ENCODE data around the gene SHC2.
"Not testable (repeated sequence)": the region's sequence is repeated elsewhere in the genome, so short reads cannot be mapped to it uniquely, and the experiment has no call there.

SHC2 gene

GRCh38 chr19:447064-447426 is 13.8 kb downstream of the SHC2 start:
- no peak for DNase-seq (ENCODE audit: low read depth)

DNA sequence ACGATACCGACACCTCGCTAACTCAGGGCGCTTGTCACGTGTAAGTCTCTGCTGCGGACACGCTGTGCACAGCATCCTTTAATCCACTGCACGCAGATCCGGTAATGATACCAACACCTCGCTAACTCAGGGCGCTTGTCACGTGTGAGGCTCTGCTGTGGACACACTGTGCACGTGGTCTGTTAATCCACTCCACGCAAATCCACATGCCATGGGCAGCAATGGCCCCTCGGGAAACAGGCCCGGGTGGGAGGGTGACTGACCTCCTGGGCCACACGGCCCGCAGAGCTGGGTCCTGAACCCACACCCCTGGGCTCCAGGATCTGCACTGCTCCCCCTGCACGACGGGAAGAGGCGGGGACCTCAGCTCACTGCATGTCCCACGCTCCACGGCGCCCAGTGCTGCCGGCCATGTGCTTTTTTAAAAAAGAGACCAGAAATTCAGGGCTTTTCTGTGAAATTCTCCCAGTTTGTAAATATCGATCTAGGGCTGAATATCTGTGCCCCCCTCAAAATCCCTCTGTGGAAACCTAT is 16.1 kb downstream of the SHC2 start:
- DNase-seq (ENCODE audit: low read depth) = no peak

DNA sequence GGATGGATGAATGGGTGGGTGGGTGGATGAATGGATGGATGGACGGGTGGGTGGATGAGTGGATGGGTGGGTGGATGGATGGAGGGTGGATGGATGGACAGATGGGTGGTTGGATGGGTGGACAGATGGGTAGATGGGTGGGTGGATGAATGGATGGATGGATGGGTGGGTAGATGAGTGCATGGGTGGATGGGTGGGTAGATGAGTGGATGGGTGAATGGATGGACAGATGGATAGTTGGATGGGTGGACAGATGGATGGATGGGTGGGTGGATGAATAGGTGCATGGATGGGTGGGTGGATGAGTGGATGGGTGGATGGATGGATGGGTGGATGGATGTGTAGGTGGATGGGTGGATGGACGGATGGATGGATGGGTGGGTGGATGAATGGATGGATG is 17.8 kb downstream of the SHC2 start:
- DNase-seq (ENCODE audit: low read depth) = no peak

- no peak for DNase-seq (ENCODE audit: low read depth)
Observed at GRCh38 chr19:442085-442484, 18.7 kb downstream of the SHC2 start.

DNA sequence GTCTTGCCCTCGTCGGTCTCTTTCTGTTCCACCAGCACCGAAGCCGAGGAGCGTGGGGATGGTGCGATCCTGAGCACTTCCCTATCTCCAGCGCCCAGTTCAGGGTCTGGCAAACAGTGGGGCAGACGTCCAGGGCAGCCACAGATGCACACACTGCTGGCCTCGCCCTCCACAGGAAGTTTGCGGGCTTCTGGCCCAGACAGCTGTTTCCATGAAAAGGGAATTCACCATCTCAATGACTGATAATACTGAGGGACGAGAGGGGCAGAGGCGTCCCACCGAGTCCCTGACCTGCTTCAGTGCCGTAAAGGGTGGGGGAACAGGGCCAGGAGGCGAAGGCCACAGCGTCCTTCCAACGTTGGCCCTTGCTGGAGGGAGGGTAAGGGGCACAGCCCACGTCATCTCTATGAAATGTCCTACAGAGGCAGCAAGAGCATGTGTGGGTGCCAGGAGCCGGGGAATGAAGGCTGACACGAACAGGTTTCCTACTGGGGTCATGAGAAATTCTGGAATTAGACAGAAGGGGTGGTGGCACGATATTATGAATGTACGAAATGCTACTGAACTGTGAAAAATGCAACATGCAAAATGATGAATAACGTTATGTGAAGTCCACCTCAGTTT is 19.5 kb downstream of the SHC2 start:
- no peak for DNase-seq (ENCODE audit: low read depth)

DNA sequence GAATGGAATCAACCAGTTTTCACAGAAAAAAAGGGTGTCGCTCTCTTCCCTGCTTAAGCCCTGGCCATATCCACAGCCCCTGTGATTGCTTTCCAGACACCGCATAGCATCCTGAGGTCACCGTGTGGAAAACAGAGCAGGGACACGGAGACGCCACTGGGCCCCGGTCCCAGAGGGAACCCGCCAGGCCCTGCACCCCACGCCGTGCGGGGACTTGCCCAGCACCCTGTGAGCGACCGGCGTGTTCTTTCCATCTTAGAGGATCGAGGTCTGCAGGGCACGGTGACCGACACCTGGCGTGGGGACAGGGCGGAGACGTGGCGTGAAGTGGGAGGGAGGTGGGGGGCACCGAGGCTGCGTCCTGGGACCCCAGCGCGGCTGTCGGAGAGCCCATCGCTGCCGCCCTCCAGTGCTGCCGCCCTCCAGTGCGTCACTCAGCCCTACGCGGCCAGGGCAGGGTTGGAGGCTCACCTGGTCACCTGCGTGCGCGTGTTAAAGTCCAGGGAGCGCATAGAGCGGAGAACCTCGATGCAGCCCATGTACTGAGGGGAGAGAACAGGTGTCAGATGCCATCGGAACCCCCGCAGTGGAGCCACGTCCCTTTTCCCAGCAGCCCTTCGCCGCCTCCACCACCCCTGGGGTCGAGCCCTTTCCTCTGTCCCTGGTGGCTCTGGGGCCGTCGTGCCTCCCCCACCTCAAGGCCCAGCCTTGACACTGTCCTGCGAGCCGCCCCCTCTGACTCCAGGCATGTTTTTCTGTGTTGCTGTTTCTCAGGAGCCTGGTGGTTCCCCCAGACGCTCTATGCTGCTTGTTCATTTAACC is 20.2 kb downstream of the SHC2 start:
- no peak for DNase-seq (ENCODE audit: low read depth)

DNA sequence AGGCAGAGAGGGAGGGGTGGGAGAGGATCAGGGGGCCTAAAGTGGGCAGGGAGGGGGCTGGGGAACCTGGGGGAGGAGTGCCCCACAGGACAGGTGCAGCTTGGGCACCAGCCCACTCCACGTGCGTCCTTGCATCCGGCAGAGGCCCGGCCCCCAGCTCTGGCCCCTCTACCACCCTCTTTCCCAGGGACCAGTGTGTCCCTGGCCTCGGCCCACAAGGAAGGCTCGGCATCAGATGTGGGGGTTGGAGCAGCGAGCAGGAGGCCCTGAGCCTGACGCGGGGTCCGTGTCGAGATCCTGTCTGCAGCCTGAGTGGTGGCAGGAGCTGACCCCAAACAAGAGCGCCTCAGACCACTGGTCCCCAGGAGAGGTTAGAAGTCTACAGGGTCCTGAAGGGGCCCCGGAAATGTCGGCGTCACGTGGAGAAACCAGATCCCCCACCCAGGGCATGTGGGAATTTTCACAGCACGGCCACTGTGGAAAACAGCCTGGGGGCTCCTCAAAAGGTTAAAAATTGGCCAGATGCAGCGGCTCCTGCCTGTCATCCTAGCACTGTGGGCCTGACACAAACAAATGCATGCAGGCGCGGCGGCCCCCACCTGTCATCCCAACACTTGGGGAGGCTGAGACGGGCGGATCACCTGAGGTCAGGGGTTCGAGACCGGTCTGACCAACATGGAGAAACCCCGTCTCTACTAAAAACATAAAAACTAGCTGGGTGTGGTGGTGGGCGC is 21.5 kb downstream of the SHC2 start:
- no peak for DNase-seq (ENCODE audit: low read depth)

- DNase-seq (ENCODE audit: low read depth) = no peak
Observed at GRCh38 chr19:438416-438958, 22.3 kb downstream of the SHC2 start.

GRCh38 chr19:437041-437440 is 23.8 kb downstream of the SHC2 start:
- no peak for DNase-seq (ENCODE audit: low read depth)

DNA sequence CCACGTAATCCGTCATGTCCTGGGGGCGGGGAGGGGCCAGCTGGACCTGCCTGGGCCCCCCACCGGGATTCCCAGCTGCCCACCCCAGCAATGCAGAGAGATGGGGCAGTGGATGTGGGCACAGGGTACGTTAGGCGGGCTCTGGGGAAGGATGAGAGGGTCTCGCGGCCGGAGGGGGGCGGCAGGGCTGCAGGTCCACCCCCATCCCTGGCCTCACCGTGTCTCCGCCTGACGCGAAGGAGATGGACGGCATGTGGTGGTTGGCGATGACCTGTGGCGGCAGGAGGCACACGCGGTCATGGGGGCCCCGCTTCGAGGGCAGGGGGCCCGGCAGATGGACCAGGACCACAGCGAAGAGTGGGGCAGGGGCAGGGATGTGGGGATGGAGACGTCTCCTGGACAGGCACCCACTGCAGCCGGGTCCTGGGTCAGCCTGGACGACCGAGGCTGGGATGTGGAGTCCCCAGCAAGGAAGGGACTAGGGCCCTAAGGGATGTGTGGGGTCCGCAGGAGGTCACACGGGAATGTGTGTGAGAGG is 24.4 kb downstream of the SHC2 start:
- no peak for DNase-seq (ENCODE audit: low read depth)

DNA sequence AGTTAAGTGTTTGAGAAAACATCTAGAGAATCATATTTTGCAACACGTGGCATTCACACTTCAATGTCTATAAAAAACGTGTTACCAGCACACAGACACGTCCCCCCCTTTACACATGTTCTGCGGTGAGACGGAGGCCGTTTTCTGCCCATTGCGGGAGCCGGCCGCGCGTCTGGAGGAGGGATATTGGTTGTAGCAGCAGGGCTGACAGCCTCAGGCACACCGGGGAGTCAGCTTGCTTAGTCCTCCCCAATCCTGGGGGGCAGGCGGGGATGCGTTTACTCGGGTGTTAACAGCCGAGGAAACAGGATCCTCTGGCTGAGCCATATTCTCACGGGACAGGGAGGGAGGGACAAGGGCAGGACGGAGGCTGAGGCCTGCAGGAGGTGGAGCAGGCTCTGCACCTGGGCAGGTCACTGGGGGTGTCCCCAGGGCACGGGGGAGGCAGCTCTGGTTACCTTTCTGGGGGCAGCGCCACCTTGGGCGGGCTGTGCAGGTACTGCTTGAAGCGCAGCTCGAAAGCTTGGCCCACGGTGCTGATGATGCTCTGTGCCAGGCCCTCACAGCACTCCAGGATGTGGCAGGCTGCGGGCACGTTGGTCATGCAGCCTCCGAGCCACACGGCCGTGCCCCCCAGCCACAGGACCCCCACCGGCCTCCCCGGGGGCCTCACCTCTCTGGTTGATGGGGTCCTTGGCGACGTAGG is 25.0 kb downstream of the SHC2 start:
- no peak for DNase-seq (ENCODE audit: low read depth)

- no peak for DNase-seq (ENCODE audit: low read depth)
Observed at GRCh38 chr19:435056-435706, 25.7 kb downstream of the SHC2 start.

DNA sequence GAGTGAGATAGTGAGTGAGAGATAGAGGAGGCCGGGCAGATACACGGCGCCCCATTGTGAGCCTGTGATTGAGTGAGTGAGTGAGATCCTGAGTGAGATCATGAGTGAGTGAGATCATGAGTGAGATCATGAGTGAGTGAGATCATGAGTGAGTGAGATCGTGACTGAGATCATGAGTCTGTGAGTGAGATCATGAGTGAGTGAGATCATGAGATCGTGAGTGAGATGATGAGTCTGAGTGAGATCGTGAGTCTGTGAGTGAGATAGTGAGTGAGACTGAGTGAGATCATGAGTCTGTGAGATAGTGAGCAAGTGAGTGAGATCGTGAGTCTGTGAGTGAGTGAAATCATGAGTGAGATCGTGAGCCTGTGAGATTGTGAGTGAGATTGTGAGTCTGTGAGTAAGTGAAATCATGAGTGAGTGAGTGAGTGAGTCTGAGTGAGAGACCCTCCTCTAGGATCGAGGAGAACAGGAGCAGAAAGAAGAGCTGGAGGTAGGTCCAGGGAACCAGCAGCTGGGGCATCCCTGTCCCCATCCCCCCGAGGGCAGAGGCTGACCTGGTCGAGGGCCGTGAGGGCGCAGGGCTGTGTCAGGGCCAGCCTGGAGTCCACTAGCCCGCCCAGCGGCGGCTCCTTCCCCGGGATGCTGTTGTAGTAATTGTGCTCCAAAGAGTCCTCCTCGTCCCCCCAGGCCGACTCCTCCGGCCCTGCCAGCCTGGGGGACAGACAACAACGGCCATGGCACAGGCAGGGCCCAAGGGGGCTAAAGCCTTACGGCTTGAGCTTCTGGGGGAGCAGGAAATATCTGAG is 26.5 kb downstream of the SHC2 start:
- no peak for DNase-seq (ENCODE audit: low read depth)

DNA sequence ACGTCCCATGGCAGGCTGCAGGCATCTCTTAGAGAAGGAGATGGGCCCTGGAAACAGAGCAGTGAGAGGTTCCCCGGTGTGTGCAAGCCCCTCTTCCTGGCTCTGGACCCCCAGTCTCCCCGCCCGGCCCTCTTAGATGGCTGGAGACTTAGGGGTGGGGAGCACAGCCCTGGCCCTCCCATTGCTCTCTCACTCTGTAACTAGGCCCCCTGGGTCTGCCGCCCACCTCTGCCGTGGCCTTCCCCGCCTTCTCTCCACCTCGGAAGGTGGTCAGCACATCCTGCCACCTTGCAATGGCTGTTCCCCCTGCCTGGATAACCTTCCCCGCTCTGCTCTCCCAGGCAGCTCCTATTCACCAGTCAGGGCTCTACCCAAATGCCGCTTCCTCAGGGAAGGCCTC is 30.1 kb downstream of the SHC2 start:
- no peak for DNase-seq (ENCODE audit: low read depth)

GRCh38 chr19:428149-428548 is 32.7 kb downstream of the SHC2 start:
- DNase-seq (ENCODE audit: low read depth) = no peak

DNA sequence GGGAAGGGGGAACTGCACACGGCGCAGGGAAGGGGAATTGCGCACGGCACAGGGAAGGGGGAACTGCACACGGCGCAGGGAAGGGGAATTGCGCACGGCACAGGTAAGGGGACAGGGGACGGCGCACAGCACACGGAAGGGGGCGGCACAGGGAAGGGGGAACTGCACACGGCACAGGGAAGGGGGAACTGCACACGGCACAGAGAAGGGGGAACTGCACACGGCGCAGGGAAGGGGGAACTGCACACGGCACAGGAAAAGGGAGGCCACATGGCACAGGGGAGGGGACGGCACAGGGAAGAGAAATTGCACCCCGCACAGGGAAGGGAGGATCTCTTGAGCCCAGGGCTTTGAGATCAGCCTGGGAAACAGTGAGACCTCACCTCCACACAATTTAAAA is 33.2 kb downstream of the SHC2 start:
- DNase-seq (ENCODE audit: low read depth) = not testable (repeated sequence)

DNA sequence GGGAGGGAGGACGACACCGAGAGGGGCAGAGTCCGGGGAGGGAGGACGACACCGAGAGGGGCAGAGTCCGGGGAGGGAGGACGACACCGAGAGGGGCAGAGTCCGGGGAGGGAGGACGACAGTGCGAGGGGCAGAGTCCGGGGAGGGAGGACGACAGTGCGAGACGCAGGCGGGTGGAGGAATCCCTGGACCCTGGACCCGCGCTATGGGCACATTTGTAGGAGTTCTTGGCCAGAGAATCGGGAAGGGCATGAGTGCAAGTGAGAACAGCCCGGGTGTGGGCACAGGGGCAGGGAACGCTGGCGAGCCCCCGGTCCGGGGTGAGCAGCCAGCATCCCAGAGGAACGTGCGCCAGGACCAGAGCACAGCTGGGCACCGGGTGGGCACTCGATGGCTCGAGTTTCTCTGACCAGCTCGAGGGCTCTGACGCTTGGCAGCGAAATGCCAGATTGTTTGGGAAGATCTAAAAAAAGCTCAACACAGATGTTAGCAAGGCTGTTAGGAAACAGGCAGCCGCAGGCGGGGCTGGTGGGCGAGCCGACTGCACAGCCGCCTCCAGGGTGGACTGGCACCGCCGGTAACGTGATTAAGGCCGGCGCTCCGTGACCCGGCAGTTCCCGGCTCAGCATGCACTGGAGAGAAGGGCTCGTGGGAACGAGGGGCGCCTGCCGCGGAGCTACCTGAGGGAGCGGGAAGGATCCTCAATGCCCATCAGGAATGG is 33.9 kb downstream of the SHC2 start:
- no peak for DNase-seq (ENCODE audit: low read depth)

DNA sequence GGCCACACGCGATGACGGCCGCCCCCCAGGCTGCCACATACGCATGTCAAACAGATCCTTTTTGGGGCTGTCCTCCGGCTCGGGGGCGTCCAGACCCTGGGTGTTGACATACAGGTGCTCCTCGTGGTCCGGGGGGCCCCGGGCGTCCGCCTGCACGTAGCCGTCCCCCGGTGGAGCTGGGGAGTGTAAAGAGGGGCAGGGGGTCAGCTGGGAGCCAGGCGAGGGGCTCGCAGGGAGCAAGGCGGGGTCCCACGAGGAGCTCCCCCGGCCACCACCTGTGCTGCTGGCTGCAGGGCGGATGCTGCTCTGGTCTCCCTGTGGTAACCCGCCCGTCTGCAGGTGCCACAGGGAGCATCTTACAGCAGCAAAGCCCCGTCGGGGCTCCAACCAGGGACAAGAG is 35.8 kb downstream of the SHC2 start:
- no peak for DNase-seq (ENCODE audit: low read depth)

DNA sequence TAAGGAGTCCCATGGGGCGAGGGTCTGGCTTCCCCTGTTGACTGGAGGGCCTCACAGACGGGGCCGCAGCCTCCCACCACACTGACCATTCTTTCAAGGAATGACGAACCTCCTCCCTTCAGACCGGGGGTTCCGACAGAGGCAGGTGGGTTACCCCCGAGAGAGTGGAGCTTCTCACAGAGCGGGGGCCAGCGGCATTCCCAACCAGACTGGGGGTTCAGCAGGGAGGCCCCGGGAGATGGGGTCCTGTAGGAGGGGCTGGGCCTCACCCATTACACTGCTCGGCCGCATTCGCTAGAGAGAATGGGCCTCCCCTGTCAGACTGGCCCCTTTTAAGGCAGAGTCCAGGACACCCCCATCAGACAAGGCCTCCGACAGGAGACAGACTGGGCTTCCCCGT is 36.3 kb downstream of the SHC2 start:
- no peak for DNase-seq (ENCODE audit: low read depth)

All from GM04504 (cell line).